B cell (primary cell): ENCODE data around the gene LGR5. TPM values are rescaled to one million over a fixed set of nuclear protein-coding genes. Genes with fewer than 3 reads are reported as not detected.

Experiments
- ATAC-seq: fragments of 200-7000 bp; cut with Tn5 transposase; one replicate; pipeline ENCODE4 v1.10.0; 2021; ENCODE audit warnings: low read depth, mild to moderate bottlenecking, moderate number of reproducible peaks, moderate library complexity
- CTCF ChIA-PET: fragments of 350-600 bp; sonication (Branson Sonifier 250); formaldehyde crosslinking; loops from one replicate; lab custom pipeline; 2021; ENCODE audit warnings: antibody characterized with exemption, inconsistent platforms; lab: Charles Lee
- POLR2A ChIA-PET: fragments of 350-600 bp; sonication (Branson Sonifier 250); formaldehyde crosslinking; loops from one replicate; lab custom pipeline; 2021; ENCODE audit warnings: antibody characterized with exemption; lab: Charles Lee
- DNase-seq: peaks from one replicate; pipeline ENCODE4 v3.0.0; 2013
- H2AFZ ChIP-seq: 2 replicates; pipeline ENCODE4 v1.6.1; 2012; ENCODE audit warnings: mild to moderate bottlenecking, low read depth, low read length; ENCODE audit not compliant: insufficient read depth, poor library complexity, severe bottlenecking
- H3K27ac ChIP-seq, 2 donors: 1 replicate in 1 of 2; 2 replicates in 1 of 2; pipeline ENCODE4 v1.5.1; 2012 to 2013; ENCODE audit warnings: low read length in 2 of 2, mild to moderate bottlenecking in 2 of 2, moderate library complexity in 1 of 2
- H3K27me3 ChIP-seq, 4 experiments: fragments of 200-600 bp in 1 of 4; sonication (generic) in 1 of 4; replicated peaks in 1 of 4; 1 replicate in 2 of 4; 2 replicates in 2 of 4; pipeline versions ENCODE4 v1.6.1 to v1.7.0; 2013 to 2016; ENCODE audit warnings: low read length in 3 of 4, mild to moderate bottlenecking in 2 of 4, mixed read lengths in 1 of 4, moderate library complexity in 1 of 4; ENCODE audit not compliant: insufficient read depth in 4 of 4, control insufficient read depth in 3 of 4; ENCODE audit errors: control extremely low read depth in 1 of 4
- H3K36me3 ChIP-seq, 2 experiments: replicated peaks in 1 of 2; 1 replicate in 1 of 2; 2 replicates in 1 of 2; pipeline versions ENCODE4 v1.6.1 to v1.7.1; 2013; ENCODE audit warnings: low read length in 1 of 2; ENCODE audit not compliant: insufficient read depth in 2 of 2, control insufficient read depth in 1 of 2; ENCODE audit errors: control extremely low read depth in 1 of 2, extremely low read depth in 1 of 2
- H3K4me1 ChIP-seq, 2 donors: fragments of 200-600 bp in 1 of 2; sonication (generic) in 1 of 2; 1 replicate in 1 of 2; 2 replicates in 1 of 2; pipeline versions ENCODE4 v1.5.1 to v1.6.1; 2013 to 2017; ENCODE audit warnings: low read length in 2 of 2; ENCODE audit not compliant: control insufficient read depth in 2 of 2, insufficient read depth in 2 of 2
- H3K4me2 ChIP-seq: replicated peaks from 2 replicates; pipeline ENCODE3; 2012; ENCODE audit warnings: mild to moderate bottlenecking, low read depth, low read length; ENCODE audit not compliant: poor library complexity, severe bottlenecking
- H3K4me3 ChIP-seq, 5 experiments: fragments of 200-600 bp in 1 of 5; sonication (generic) in 1 of 5; 1 replicate in 3 of 5; 2 replicates in 2 of 5; pipeline versions ENCODE4 v1.5.1 to v1.7.0; 2011 to 2016; ENCODE audit warnings: low read length in 4 of 5, mild to moderate bottlenecking in 4 of 5, low read depth in 2 of 5, control low read depth in 1 of 5, moderate library complexity in 1 of 5; ENCODE audit not compliant: insufficient read depth in 1 of 5; ENCODE audit errors: control extremely low read depth in 1 of 5, extremely low read depth in 1 of 5
- H3K79me2 ChIP-seq: fragments of 200-600 bp; sonication (generic); one replicate; pipeline ENCODE4 v1.6.0; 2016; ENCODE audit warnings: low read length; ENCODE audit not compliant: control insufficient read depth, insufficient read depth
- H3K9ac ChIP-seq: fragments of 200-600 bp; sonication (generic); 2 replicates; pipeline ENCODE4 v1.6.1; 2017; ENCODE audit warnings: mild to moderate bottlenecking, low read length, moderate library complexity
- H3K9me3 ChIP-seq, 3 donors: one replicate each; pipeline versions ENCODE4 v1.6.1 to v1.7.1; 2013; ENCODE audit warnings: low read length in 2 of 3; ENCODE audit not compliant: control insufficient read depth in 2 of 3, insufficient read depth in 1 of 3; ENCODE audit errors: control extremely low read depth in 1 of 3
- H4K20me1 ChIP-seq: 2 replicates; pipeline ENCODE4 v1.6.0; 2012; ENCODE audit warnings: mild to moderate bottlenecking, low read length; ENCODE audit not compliant: insufficient read depth, control insufficient read depth, poor library complexity, severe bottlenecking
- H3K27ac Mint-ChIP-seq: one replicate; pipeline ENCODE4 v1.8.0; 2021; ENCODE audit warnings: mixed read lengths
- H3K27me3 Mint-ChIP-seq: one replicate; pipeline ENCODE4 v1.8.0; 2021; ENCODE audit warnings: mixed read lengths
- H3K4me1 Mint-ChIP-seq: one replicate; pipeline ENCODE4 v1.8.0; 2021; ENCODE audit warnings: mixed read lengths
- H3K4me3 Mint-ChIP-seq: one replicate; pipeline ENCODE4 v1.8.0; 2021; ENCODE audit warnings: mixed read lengths
- H3K9me3 Mint-ChIP-seq: one replicate; pipeline ENCODE4 v1.8.0; 2022; ENCODE audit warnings: mixed read lengths; ENCODE audit not compliant: insufficient read depth
- EZH2 ChIP-seq: IDR thresholded peaks from 2 replicates; pipeline ENCODE4 v1.6.1; 2012; ENCODE audit warnings: borderline replicate concordance, low read depth, mild to moderate bottlenecking, moderate library complexity, low read length; ENCODE audit not compliant: insufficient read depth, poor library complexity, severe bottlenecking
- WGBS: methylation state at CpG from one replicate; pipeline ENCODE4 v1.1.5; 2013; ENCODE audit warnings: missing lambda C conversion rate; ENCODE audit not compliant: insufficient coverage; 5-methylcytosine and 5-hydroxymethylcytosine counted together
- intact Hi-C: fragments of 100-400 bp; cut with micrococcal nuclease; formaldehyde crosslinking; loops from one replicate; pipeline ENCODE4 v1.10.0; 2022
- polyA plus RNA-seq: library from polyadenylated mRNA; depleted of rRNA; stranded (reverse); fragments of >200 nt; gene quantifications from 2 replicates; pipeline ENCODE4 v1.2.3, GENCODE V29; 2012
- total RNA-seq, 2 donors: library from RNA; stranded (reverse); fragments of 120-200 nt in 1 of 2; gene quantifications; 1 replicate in 1 of 2; 2 replicates in 1 of 2; pipeline versions ENCODE4 v1.2.3 to v1.2.4, GENCODE V29; 2013 to 2022
- TF ChIP-seq, protein P1 (sequence below): fragments of 200-600 bp; IDR thresholded peaks from one replicate; pipeline ENCODE4 v1.8.0; 2022; ENCODE audit warnings: antibody characterized with exemption, mild to moderate bottlenecking

LGR5 gene
- total and polyA plus RNA-seq, 2 donors (not counting 1 experiment from before 2014, with no cell fraction given) = 0.06 TPM; not detected in 1

DNA sequence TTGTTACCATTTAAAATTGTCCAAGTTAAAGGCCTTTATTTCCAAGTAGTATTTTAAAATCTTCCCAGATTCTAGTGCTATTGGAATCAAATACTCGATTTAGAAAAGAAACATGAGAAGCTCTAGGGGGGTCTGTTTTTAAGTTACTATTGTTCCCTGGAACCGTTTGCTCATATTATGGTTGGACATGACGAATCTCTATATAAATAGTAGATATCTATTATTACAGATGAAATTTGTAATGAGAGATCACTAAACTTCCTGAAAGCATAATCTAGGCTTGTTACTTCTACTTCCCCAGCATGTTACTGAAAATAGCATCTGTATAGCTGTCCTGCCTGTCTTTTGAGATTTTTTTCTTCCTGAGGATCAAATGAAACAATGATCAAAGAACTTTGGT lies 70.1 kb downstream of the LGR5 start:
- intact Hi-C loops = no loop called here
- ChIA-PET CTCF (no interaction called here), POLR2A (no interaction called here)
- H3K27ac Mint-ChIP-seq = no peak overlapping the region
- no peak for DNase-seq
- Histone ChIP-seq H3K79me2 (no peaks in the 10 kb centered on the region), H2AFZ (no peak overlapping the region), H3K36me3 (no peaks in the 10 kb centered on the region), H3K4me1 (peaks cover 0 to 4% of the 10 kb centered on the region in 2 donors), H3K4me3 (no peak overlapping the region), H3K27me3 (no peaks in the 10 kb centered on the region), H3K4me2 (no peak overlapping the region), H3K9ac (no peak overlapping the region), H3K27ac (no peak overlapping the region), H3K9me3 (no peaks in the 10 kb centered on the region), H4K20me1 (no peaks in the 10 kb centered on the region)
- H3K27me3 Mint-ChIP-seq = peaks cover 21% of the 10 kb centered on the region
- no peak for TF ChIP-seq EZH2
- TF ChIP-seq, protein P1, sequence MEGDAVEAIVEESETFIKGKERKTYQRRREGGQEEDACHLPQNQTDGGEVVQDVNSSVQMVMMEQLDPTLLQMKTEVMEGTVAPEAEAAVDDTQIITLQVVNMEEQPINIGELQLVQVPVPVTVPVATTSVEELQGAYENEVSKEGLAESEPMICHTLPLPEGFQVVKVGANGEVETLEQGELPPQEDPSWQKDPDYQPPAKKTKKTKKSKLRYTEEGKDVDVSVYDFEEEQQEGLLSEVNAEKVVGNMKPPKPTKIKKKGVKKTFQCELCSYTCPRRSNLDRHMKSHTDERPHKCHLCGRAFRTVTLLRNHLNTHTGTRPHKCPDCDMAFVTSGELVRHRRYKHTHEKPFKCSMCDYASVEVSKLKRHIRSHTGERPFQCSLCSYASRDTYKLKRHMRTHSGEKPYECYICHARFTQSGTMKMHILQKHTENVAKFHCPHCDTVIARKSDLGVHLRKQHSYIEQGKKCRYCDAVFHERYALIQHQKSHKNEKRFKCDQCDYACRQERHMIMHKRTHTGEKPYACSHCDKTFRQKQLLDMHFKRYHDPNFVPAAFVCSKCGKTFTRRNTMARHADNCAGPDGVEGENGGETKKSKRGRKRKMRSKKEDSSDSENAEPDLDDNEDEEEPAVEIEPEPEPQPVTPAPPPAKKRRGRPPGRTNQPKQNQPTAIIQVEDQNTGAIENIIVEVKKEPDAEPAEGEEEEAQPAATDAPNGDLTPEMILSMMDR = no peak
- no peaks in the 10 kb centered on the region for H3K9me3 Mint-ChIP-seq
- WGBS = no CpG with 5 or more reads among the region's 3 CpGs
- no peak overlapping the region for H3K4me3 Mint-ChIP-seq
- H3K4me1 Mint-ChIP-seq = peaks cover under 1% of the 10 kb centered on the region
- no peak for ATAC-seq

DNA sequence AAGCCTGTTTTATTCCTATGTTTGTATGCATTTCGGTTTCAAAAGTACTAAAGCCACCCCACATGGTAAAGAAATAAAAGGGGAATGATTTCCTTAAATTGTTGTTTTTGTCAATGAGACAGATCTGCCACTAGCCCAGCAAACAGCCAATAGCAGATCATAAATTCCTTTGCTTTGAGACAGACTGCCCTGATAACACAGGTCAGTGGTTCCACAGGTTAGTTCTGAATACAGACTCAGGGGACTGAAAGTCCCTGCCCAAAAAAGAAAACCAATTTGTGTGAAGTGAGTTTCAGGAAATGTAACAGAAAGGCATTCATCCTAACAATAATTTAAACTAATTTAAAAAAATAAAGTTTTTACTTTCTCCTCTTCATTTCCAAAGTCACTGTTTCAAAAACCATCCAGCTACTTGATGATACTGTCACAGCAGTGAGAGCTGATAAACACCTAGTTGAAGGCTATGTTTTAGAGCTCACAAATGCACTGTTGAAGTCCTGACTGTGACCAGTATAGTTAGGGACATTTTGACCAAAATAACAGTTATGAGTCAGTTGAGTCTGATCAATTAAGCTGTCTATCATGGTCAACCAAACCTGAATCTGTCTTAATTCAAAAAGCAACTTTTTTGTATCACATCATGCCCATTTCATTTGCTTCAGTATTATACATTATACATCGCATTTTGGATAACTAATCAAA lies 77.7 kb downstream of the LGR5 start:
- Mint-ChIP-seq H3K9me3 (no peaks in the 10 kb centered on the region), H3K4me1 (no peaks in the 10 kb centered on the region), H3K27me3 (peaks cover 27% of the 10 kb centered on the region), H3K27ac (no peak overlapping the region), H3K4me3 (no peak overlapping the region)
- ATAC-seq = no peak
- no peak overlapping the region for H2AFZ ChIP-seq
- POLR2A ChIA-PET = no interaction called here
- DNase-seq = no peak
- no CpG with 5 or more reads among the region's 2 CpGs for WGBS
- H3K79me2 ChIP-seq = no peaks in the 10 kb centered on the region
- no peak overlapping the region for H3K9ac ChIP-seq
- CTCF ChIA-PET = no interaction called here
- no peaks in the 10 kb centered on the region for H4K20me1 ChIP-seq
- TF ChIP-seq, protein P1 = no peak
- no peak for TF ChIP-seq EZH2
- H3K4me1 ChIP-seq = no peaks in the 10 kb centered on the region
- no peak overlapping the region for H3K4me2 ChIP-seq
- H3K4me3 ChIP-seq = no peak overlapping the region
- no peak overlapping the region for H3K27ac ChIP-seq
- H3K27me3 ChIP-seq = no peaks in the 10 kb centered on the region
- no peaks in the 10 kb centered on the region for H3K36me3 ChIP-seq
- no peaks in the 10 kb centered on the region for H3K9me3 ChIP-seq
- intact Hi-C loops = no loop called here
